ENCODE data around the gene PLCB2. TPM values are rescaled to one million over a fixed set of nuclear protein-coding genes. Genes with fewer than 3 reads are reported as not detected.

The PLCB2 gene
- total RNA-seq, 2 experiments from 2014 or later, result 104 to 120 TPM

DNA sequence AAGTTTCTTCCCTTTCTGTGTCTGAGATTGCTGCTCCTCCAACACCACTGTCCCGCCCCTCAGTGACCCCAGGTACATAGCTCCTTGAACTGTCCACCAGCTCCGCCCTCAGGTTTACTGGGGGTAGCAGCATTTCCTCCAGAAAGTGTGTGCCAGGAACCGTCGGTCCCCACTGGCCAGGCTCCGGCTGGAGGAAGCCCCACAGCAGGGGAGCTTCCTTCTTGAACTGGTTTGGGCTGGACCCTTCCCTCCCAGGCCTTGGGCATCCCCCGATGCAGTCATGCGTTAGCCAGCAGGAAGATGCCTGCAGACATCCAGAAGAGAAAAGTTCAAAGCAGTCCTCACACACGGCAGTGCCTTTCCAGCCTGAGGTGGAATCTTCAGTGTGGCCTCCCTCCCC is 49.2 kb downstream of the PLCB2 start:
- no peak for DNase-seq
- CTCF ChIA-PET, result interaction anchor here (2.1 to 14.0 kb wide), 3 partner anchors 18 to 41 kb away, joined by 4 to 158 read pairs (median 5); no protein-coding TSS in a partner anchor
- H3K9me3 Mint-ChIP-seq (ENCODE audit: low read depth), result no peaks in the 10 kb centered on the region
- no peaks in the 10 kb centered on the region for H3K36me3 Mint-ChIP-seq
- H3K4me1 Mint-ChIP-seq, result peaks cover 7% of the 10 kb centered on the region
- peaks cover 25% of the 10 kb centered on the region for H3K27me3 Mint-ChIP-seq
- H3K27ac Mint-ChIP-seq, result no peak overlapping the region
- H3K4me3 Mint-ChIP-seq, result no peak overlapping the region
- no peak for ATAC-seq

DNA sequence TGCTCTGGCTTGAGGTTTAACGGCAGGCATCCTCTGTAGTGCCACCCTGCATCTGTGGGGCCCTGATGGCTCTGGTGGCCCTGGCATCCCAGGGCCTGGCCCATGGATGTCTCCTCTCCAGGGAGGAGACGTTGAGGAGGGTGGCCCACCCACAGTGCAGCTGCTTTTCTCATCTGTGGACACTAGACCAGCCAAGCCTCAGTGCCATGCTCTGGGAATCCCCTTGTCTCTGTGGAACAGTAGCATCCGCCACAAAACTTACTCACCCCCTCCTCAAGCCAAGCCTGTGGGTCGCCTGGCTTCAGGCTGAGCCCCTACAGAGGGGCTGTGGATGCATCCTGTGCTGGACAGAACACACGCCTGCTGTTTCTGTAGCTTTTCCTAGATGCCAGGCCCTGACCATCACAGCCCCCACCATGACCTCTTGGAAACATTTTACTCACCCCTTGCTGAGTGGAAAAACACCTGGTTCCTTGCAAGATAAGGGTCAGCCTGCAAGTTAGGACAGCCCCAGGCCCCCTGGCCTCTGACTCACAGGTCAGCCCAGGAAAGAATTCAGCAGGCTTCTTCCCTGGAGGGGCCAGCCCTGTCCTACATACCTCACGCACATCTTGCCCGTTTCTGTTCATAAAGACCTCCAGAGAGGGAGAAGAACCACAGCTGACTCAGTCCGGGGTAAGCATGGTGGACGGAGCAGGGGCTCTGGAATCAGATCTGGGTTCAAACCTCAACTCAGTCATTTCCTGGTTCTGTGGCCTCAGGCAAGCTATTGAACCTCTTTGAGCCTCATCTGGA is 49.9 kb downstream of the PLCB2 start:
- Mint-ChIP-seq H3K4me1 (peaks cover 13% of the 10 kb centered on the region), H3K9me3 (ENCODE audit: low read depth) (no peaks in the 10 kb centered on the region)
- no peak for DNase-seq

GRCh38 chr15:40256638-40257235 is 51.0 kb downstream of the PLCB2 start:
- Mint-ChIP-seq H3K9me3 (ENCODE audit: low read depth) (no peaks in the 10 kb centered on the region), H3K27ac (no peak overlapping the region), H3K27me3 (peaks cover 36% of the 10 kb centered on the region), H3K4me3 (no peak overlapping the region), H3K4me1 (peaks cover 13% of the 10 kb centered on the region), H3K36me3 (no peaks in the 10 kb centered on the region)
- ATAC-seq (peak; percentile 79), DNase-seq (peak; percentile 58)
- CTCF ChIA-PET, result interaction anchor here (1.3 to 14.0 kb wide), 4 partner anchors 11 to 81 kb away, joined by 3 to 158 read pairs (median 4); partner anchors contain the start of gene PLCB2

More for the DNA sequence above, 49.9 kb downstream of the PLCB2 start:
- CTCF ChIA-PET, result interaction anchor here (1.3 to 14.0 kb wide), 5 partner anchors 18 to 80 kb away, joined by 3 to 158 read pairs (median 5); partner anchors contain the start of gene PLCB2
- Mint-ChIP-seq H3K27ac (no peak overlapping the region), H3K4me3 (no peak overlapping the region), H3K27me3 (peaks cover 32% of the 10 kb centered on the region), H3K36me3 (no peaks in the 10 kb centered on the region)
- no peak for ATAC-seq

DNA sequence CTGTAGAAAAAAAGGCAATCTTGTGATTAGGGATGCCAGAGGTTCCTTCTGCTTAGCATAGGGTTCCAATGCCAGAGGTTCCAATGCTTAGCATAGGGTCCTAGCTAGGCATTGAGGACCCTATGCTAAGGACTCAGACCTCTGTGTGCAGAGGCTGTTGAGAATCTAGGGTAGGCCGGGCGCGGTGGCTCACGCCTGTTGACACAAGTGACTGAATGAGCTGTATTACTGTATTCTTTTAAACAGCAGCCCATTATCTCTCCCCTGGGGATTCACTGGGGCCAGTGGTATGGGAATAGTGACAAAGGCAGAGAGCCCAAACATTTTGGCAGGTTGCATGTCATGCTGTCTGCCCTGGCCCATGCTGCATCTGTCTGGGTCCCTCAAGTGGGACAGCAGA is 52.7 kb downstream of the PLCB2 start:
- ATAC-seq, result no peak
- CTCF ChIA-PET, result interaction anchor here (0.9 to 14.0 kb wide), 3 partner anchors 21 to 38 kb away, joined by 3 to 158 read pairs (median 3); no protein-coding TSS in a partner anchor
- Mint-ChIP-seq H3K27ac (no peak overlapping the region), H3K4me1 (peaks cover 13% of the 10 kb centered on the region), H3K27me3 (peaks cover 44% of the 10 kb centered on the region), H3K9me3 (ENCODE audit: low read depth) (no peaks in the 10 kb centered on the region), H3K36me3 (no peaks in the 10 kb centered on the region), H3K4me3 (no peak overlapping the region)
- DNase-seq, result no peak

- CTCF ChIA-PET, result interaction anchor here (0.9 to 14.0 kb wide), 3 partner anchors 22 to 37 kb away, joined by 3 to 158 read pairs (median 3); no protein-coding TSS in a partner anchor
- no peak for ATAC-seq
- DNase-seq, result no peak
- Mint-ChIP-seq H3K36me3 (no peaks in the 10 kb centered on the region), H3K4me3 (no peak overlapping the region), H3K27ac (no peak overlapping the region), H3K9me3 (ENCODE audit: low read depth) (no peaks in the 10 kb centered on the region), H3K27me3 (peaks cover 45% of the 10 kb centered on the region), H3K4me1 (peaks cover 13% of the 10 kb centered on the region)
Measured at GRCh38 chr15:40254452-40254851, 53.3 kb downstream of the PLCB2 start.

GRCh38 chr15:40253167-40253790 is 54.5 kb downstream of the PLCB2 start:
- ATAC-seq (peak; percentile 38), DNase-seq (no peak)
- peaks cover 40% of the 10 kb centered on the region for H3K27me3 Mint-ChIP-seq
- H3K4me3 Mint-ChIP-seq, result peak overlapping the region; percentile 66
- peaks cover 13% of the 10 kb centered on the region for H3K4me1 Mint-ChIP-seq
- no peaks in the 10 kb centered on the region for H3K9me3 Mint-ChIP-seq (ENCODE audit: low read depth)
- H3K27ac Mint-ChIP-seq, result no peak overlapping the region
- CTCF ChIA-PET, result interaction anchor here (14.0 kb wide), 1 partner anchor 23 kb away, joined by 158 read pairs; no protein-coding TSS in a partner anchor
- no peaks in the 10 kb centered on the region for H3K36me3 Mint-ChIP-seq

DNA sequence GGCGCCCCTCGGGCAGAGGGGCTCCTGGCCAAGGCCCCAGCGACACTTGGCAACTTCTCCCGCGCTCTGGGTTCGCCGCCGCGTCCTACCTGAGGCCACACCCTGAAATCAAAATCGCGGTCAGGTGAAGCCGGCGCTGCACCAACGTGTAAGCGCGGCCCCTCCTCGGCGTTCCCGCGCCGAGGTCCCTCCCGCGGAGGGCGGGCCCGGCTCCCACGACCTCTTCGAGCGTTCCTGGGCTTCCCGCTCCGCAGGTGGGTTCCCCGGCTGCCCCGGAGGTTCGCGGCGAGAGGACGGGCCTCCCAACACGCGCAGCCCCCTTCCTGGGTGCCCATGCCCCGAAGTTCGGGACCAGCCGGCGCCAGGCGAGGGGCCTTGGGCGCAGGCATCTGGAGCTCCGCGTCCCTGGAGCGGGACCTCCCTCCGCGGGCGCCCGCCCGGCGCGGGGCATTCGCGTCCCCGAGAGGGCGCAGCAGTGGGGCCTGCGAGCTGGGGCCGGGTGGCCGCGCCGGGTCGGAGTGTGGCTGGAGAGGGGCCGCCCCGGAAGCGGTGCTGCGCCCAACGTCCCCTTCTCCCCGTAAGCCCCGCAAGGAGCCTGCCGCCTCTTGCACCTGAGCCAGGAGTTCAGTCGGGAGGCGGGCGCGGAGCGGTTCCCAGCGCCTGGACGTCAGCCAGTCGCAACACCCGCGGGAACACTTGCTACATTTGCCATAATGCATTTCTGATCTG is 55.1 kb downstream of the PLCB2 start:
- CTCF ChIA-PET, result interaction anchor here (0.8 to 14.0 kb wide), 2 partner anchors 9 to 24 kb away, joined by 3 to 158 read pairs; no protein-coding TSS in a partner anchor
- Mint-ChIP-seq H3K36me3 (no peaks in the 10 kb centered on the region), H3K4me1 (peaks cover 13% of the 10 kb centered on the region), H3K9me3 (ENCODE audit: low read depth) (no peaks in the 10 kb centered on the region), H3K27me3 (peaks cover 40% of the 10 kb centered on the region), H3K27ac (no peak overlapping the region), H3K4me3 (peak overlapping the region; percentile 66)
- ATAC-seq, result peak; percentile 68
- no peak for DNase-seq

DNA sequence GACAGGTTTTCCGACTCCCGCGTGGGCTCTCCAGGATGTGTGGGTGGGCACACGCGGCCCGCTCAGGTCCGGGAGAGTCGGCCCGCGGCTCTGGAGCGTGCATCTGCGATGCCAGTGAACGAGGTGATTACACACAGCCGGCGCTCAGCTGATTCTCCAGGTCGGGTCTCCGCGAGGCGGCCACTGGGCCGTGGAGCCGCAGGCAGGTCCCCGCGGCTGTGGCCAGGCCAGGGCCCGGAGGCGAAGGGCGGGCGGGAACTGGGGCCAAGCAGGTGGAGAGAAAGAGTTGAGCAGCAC is 55.6 kb downstream of the PLCB2 start:
- Mint-ChIP-seq H3K27me3 (peaks cover 40% of the 10 kb centered on the region), H3K27ac (no peak overlapping the region), H3K9me3 (ENCODE audit: low read depth) (no peaks in the 10 kb centered on the region), H3K4me3 (no peak overlapping the region), H3K4me1 (peaks cover 13% of the 10 kb centered on the region), H3K36me3 (no peaks in the 10 kb centered on the region)
- no peak for DNase-seq
- CTCF ChIA-PET, result interaction anchor here (0.8 to 14.0 kb wide), 2 partner anchors 10 to 24 kb away, joined by 3 to 158 read pairs; no protein-coding TSS in a partner anchor
- ATAC-seq, result no peak

DNA sequence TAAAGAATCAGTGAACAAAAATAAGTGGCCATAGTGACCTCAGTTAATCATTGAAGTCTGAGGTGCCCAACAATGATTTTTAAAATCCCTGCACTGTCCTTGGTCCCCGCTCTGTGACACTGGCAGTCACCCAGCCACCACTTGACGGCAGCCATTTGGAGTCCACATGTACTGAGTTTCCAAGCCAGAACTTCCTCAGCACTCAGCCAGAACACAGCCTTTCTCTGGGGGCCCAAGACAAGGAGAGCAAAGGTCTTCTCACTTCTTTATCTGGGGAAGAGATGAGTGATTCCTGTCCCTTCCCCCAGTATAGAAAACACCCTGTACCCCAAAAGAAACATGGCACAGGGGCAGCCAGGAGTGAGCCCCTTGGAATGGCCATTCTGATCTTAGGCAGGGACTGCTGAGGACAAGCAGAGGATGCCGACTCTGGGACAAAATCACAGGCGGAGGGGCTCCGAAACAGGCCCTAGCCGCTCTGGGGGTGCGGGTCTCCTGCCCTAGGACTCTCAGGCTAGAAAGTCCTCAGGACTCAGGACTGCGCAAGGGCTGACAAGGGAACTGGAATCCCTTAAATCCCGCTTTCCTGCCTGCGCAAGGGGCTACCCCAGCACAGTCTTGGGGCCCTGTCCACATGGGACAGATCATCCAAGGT is 56.1 kb downstream of the PLCB2 start:
- no peaks in the 10 kb centered on the region for H3K36me3 Mint-ChIP-seq
- H3K4me3 Mint-ChIP-seq, result no peak overlapping the region
- peaks cover 11% of the 10 kb centered on the region for H3K4me1 Mint-ChIP-seq
- no peaks in the 10 kb centered on the region for H3K9me3 Mint-ChIP-seq (ENCODE audit: low read depth)
- no peak overlapping the region for H3K27ac Mint-ChIP-seq
- no peak for ATAC-seq
- CTCF ChIA-PET, result interaction anchor here (1.7 kb wide), 1 partner anchor 28 kb away, joined by 9 read pairs; no protein-coding TSS in a partner anchor
- no peak for DNase-seq
- peaks cover 40% of the 10 kb centered on the region for H3K27me3 Mint-ChIP-seq

DNA sequence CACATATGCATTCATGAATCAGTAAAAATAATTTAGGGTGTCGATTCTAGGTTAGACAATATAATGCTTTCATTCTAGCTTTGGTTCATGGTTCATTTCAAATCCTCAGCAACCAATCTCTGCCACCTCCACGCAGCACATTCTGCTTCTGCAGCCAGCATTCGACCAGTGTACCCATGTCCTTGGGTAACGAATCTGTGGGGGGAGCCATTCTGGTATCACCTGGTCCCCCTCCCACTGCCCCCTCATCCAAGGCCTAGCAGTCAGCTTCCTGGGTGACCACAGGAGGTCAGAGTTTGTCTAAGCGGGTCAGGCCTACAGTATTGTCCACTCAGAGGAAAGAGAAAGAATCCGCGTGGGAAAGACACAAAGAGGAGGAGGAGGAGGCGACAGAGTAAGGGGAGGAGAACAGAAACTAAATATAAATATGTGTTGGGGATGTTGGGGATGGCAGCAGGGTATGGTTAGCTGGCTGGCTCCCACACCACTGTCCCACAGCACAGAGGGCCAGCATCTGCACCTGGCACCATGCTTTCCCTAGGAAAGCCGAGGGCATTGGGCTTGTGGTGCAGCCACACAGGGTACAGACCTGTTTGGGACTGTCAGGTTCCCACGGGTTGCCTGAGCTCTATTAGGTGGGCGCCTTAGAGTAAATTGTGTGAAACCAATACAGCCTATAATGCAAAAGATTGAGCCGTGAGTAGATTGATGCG is 56.8 kb downstream of the PLCB2 start:
- no peak overlapping the region for H3K27ac Mint-ChIP-seq
- peaks cover 40% of the 10 kb centered on the region for H3K27me3 Mint-ChIP-seq
- H3K36me3 Mint-ChIP-seq, result no peaks in the 10 kb centered on the region
- H3K4me1 Mint-ChIP-seq, result peaks cover 9% of the 10 kb centered on the region
- no peaks in the 10 kb centered on the region for H3K9me3 Mint-ChIP-seq (ENCODE audit: low read depth)
- ATAC-seq, result no peak
- CTCF ChIA-PET, result interaction anchor here (0.7 to 1.9 kb wide), 4 partner anchors 19 to 33 kb away, joined by 3 to 9 read pairs (median 6); no protein-coding TSS in a partner anchor
- DNase-seq, result no peak
- H3K4me3 Mint-ChIP-seq, result no peak overlapping the region

GRCh38 chr15:40250304-40250656 is 57.5 kb downstream of the PLCB2 start:
- ATAC-seq (no peak), DNase-seq (no peak)
- Mint-ChIP-seq H3K36me3 (no peaks in the 10 kb centered on the region), H3K27me3 (peaks cover 40% of the 10 kb centered on the region), H3K4me1 (peaks cover 9% of the 10 kb centered on the region), H3K27ac (no peak overlapping the region), H3K9me3 (ENCODE audit: low read depth) (no peaks in the 10 kb centered on the region), H3K4me3 (no peak overlapping the region)
- CTCF ChIA-PET, result interaction anchor here (0.7 to 1.9 kb wide), 4 partner anchors 19 to 33 kb away, joined by 3 to 9 read pairs (median 6); no protein-coding TSS in a partner anchor

Data from activated CD8-positive, alpha-beta memory T cell treated with anti-CD3 and anti-CD28 coated beads, Interleukin-2, amount 10 ng/mL, durations not matched to agents 7 days and 5 days (primary cell).